Omental fat pad (tissue), 4 donors: ENCODE results near the gene GCSAML. TPM values are rescaled to one million over a fixed set of nuclear protein-coding genes. Genes with fewer than 3 reads are reported as not detected.

Experiments used
- ATAC-seq: fragments of 150-250 bp; one replicate; pipeline ENCODE4 v1.9.1; 2016; ENCODE audit warnings: mild to moderate bottlenecking, moderate library complexity; ENCODE audit not compliant: low FRiP score
- DNase-seq: peaks from one replicate; pipeline ENCODE4 v3.0.0-alpha.2; 2019; ENCODE audit warnings: low spot score
- total RNA-seq, 4 donors: library from RNA; depleted of rRNA; stranded (reverse); fragments of >200 nt; gene quantifications; one replicate each; pipeline ENCODE4 v1.1.0, GENCODE V29; 2016
- TF ChIP-seq, protein P1 (sequence below), 3 donors: fragments of 450-650 bp; IDR thresholded peaks; one replicate each; pipeline ENCODE4 v1.5.1; 2016 to 2017; ENCODE audit warnings: antibody characterized with exemption in 3 of 3, mild to moderate bottlenecking in 3 of 3, moderate library complexity in 2 of 3

The GCSAML gene
- total RNA-seq, 4 donors from 2014 or later, result 0.28 to 4.6 (median 2.3) TPM; not detected in 1

DNA sequence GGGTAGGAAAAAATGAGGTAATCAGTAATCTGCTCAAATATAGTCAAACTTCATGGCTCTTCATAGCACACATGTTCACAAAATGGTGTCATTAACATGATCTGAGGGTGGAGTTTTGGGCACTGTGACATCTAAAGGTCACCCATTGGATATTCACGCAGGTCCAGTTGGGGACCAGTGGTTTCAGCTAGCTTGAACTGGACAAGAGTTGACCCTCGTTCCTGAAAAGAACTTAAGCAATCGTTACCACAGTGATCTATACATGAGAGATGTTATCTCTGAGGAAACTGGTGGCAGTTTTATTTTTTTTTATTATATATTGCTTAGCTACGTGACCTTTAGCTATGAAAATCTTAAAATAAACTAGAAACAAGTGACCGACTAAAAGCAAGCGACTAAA lies 9.7 kb upstream of the GCSAML start:
- DNase-seq (no peak), ATAC-seq (no peak)
- TF ChIP-seq, protein P1, sequence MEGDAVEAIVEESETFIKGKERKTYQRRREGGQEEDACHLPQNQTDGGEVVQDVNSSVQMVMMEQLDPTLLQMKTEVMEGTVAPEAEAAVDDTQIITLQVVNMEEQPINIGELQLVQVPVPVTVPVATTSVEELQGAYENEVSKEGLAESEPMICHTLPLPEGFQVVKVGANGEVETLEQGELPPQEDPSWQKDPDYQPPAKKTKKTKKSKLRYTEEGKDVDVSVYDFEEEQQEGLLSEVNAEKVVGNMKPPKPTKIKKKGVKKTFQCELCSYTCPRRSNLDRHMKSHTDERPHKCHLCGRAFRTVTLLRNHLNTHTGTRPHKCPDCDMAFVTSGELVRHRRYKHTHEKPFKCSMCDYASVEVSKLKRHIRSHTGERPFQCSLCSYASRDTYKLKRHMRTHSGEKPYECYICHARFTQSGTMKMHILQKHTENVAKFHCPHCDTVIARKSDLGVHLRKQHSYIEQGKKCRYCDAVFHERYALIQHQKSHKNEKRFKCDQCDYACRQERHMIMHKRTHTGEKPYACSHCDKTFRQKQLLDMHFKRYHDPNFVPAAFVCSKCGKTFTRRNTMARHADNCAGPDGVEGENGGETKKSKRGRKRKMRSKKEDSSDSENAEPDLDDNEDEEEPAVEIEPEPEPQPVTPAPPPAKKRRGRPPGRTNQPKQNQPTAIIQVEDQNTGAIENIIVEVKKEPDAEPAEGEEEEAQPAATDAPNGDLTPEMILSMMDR (IDR thresholded peaks at IDR 0.05), result no peak

DNA sequence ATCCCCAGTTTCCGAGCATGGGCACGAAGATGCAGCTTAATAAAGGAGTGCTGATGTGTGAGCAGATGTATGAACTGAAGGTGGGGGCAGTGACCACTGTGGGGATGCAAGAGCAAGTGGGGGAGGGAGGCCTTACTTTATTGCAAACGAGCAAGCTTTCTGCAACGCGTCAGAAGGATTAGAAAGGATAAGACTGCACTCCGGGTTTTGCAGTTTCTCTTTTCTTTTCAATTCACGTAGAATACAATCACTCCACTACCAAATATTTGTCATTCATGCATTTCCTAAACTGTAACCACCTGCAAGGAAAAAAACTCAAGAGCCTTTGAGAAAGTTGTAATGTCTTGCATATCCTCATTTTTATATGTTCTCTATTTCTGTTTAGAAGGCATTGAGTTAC lies 8.4 kb upstream of the GCSAML start:
- DNase-seq (no peak), ATAC-seq (no peak)
- TF ChIP-seq, protein P1 (IDR thresholded peaks at IDR 0.05), result no peak

DNA sequence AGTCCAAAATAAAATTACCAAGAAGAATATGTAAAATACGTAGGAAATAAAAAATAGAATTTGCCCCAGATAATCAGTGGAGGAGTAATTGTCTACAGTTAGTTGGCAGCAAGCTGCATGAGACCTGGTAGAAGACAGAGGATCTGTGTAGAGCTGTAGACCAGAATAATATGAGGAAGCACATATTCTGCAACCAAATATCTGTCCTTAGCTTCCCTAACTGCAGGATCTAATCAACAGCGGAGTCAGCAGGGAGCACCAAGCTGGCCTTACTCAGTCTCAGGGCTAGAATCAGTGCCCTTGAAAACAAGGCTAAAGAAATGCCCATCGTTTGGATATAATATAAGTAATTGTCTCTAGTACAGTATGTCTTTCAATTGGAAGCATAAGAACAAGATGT lies 6.1 kb upstream of the GCSAML start:
- TF ChIP-seq, protein P1 (IDR thresholded peaks at IDR 0.05), result no peak
- DNase-seq, result no peak
- ATAC-seq, result no peak

DNA sequence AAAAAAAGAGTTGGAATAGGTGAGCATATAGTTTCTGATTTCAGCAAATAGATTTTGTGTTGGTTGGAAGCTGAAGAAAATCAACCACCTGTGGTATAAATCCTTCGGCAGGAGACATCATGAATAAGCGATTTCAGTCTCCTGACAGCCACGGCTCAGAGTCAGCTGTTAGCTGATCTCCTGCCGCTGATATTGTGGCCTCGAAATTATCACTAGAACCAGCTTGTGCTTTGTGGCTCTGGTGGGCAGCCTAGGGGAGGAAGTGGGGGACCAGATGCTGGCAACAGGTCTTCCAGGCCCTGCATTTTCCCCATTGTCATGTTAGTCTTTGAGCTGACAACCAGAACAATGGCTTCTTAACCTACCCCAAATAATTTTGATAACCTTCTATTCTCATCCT lies 842 bp upstream of the GCSAML start:
- no peak for ATAC-seq
- no peak for DNase-seq
- TF ChIP-seq, protein P1 (IDR thresholded peaks at IDR 0.05), result no peak

DNA sequence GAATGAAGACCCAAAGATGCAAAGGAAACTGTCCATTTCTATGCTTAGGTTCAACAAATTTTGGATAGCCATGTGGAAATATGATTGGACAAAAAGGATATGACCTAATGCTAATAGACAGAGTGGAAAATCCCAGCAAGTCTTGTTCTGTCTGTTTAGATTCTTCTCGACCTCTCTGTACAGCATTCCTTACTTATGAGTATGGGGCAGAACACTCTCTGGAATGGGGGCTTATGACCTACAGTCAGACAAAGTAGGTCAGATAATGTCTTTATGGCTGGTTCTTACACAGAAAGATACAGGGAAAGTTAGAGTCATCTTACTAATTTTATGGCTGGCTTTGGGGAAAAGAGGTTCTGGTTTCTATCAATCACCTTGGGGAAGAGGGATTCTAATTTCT lies 2.8 kb downstream of the GCSAML start:
- ATAC-seq (no peak), DNase-seq (no peak)
- TF ChIP-seq, protein P1 (IDR thresholded peaks at IDR 0.05), result no peak

DNA sequence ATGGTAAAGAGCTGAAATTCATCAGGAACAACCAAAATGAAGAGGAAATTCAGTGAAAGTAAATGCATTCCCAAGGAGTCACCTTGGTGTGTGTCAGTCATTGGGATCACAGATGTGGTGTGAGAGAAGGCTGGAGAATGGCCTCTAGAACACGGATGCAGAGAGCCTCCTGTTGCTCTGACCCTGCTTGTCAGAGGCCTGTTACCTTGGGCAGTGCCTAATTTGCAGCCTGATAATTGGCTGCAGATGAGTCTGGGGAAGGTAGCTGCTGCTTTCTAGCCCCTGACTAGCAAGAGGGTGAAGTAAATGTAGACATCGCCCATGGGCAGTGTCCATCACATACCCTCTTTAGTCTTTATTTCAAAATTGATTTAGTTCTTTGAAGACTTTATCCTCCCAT lies 3.3 kb downstream of the GCSAML start:
- no peak for ATAC-seq
- TF ChIP-seq, protein P1 (IDR thresholded peaks at IDR 0.05), result no peak
- DNase-seq, result no peak

DNA sequence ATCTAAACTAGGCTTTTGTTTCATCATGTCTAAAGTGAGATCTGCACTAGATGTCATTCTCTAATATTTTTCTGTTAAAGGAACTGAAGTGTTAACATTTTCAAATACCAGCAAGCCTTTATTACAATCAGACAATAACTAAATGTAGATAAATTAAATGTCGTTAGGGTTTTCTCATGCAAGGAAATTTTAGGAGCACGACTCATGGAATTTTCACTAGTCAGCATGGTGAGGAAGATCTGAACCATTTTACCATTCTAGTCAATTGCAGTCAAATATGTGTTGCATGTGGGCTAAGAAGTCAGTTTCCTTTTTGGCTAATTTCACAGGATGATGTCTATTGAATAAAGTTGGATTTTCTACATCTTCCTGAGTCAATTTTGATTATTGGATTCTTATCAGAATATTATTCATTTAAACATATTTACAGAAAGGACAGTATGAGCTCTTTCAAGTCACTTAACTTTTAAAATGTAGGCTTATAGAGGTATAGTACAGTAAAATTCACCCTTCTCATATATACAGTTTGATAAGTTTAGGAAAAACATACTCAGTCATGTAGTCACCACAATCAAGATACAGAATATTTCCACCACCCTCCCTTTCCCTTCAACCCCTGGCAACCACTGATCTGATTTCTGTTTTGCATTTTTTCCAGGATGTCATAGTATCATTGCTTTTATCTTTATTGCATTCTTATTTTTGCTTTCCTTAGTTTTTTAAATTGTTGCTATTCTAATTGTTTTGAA lies 9.2 kb downstream of the GCSAML start:
- DNase-seq, result no peak
- TF ChIP-seq, protein P1 (IDR thresholded peaks at IDR 0.05), result no peak
- no peak for ATAC-seq
